Stromal cell of bone marrow (primary cell): ENCODE measurements around the gene CNNM4.
A peak's percentile ranks its signal among the peaks of the same experiment; 100 is the strongest.

ENCODE experiments used
- DNase-seq: peaks from one replicate; pipeline ENCODE4 v3.0.0-alpha.2; 2012; ENCODE audit warnings: low read depth

The CNNM4 gene

DNA sequence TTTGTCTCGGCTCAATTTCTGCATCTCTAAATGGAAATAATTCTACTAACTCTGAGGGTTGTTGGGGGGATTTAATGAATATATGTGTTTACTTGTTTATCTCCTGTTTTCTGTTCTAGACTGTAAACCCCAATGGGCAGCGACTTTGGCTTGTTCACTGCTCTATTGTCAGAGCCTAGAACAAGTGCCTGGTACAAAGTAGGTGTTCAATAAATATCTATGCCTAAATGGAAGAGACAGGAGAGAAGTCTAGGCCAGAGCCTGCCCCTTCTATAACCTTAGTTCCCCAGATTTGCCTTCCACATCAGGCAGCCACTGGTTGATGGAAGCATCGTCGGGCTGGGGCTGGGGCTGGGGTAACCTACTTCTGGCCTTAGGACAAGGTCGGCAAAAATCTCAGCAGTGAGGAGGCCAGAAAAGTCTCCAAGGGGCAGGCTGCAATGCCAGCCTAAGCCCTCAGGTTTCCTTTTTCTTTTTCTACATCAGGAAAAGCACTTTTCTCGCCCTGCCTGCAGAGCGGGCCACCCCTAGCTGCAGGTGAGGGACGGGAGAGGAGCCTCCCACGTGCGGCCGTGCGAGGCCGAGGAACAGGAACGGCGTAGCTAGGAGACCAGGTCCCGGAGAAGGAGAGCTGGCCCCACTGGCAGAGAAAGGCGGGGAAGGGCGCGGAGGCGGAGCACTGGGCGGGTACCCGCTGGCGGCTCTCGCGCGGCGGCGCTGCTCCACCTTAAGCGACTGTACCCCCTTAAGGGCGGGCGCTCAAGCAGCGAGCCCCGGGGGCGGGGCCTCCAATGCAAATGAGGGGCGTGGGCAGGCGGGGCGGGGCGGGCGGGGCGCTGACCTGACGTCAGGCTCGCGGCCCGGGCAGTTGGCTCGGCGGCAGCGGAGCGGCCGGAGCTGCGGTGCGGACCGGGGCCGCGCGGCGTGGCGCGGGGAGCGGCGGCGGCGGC, at the start of gene CNNM4:
Gene CNNM4, plus strand, starts transcription at position 867 of the 950 bp plus-strand sequence. CDS start 98 bp downstream, outside the sequence.
- DNase-seq: peak; percentile 82

DNA sequence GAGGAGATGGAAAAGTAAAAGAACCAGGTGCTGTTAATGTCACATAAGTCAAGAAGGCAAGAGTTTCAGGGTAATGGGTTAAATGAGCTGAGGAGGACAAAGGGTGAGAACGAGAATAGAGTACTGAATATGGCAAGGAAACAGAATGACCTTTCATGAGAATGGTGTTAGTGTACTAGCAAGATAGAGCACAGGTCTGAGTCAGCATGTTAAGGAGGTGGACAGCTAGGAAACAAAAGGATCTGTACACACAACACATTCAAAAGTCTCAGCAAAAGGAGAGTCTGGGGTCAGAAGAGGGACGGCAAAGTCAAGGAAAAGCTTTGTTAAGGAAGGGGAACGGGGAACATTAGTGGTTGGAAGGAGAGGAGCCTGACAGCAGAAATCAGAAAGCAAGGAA, 49.7 kb upstream of the CNNM4 start:
- no peak for DNase-seq

DNA sequence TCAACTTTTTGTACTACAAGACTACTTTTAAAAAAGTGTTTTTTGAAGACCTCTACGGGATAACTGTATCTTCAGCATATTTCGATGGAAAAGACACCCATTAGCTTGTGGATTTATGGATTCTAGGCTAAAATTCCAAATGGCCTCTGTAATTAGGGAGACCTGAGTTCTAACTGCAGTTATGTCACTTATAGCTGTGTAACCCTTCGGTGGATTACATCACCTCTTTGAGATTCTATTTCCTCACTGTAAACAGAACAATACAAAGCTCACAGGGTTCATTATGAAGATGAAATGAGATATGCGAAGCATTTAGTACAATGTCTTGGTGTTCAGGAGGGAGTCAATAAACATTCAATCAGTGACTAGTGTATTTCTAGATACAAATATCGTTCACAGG, 45.0 kb upstream of the CNNM4 start:
- DNase-seq: no peak

DNA sequence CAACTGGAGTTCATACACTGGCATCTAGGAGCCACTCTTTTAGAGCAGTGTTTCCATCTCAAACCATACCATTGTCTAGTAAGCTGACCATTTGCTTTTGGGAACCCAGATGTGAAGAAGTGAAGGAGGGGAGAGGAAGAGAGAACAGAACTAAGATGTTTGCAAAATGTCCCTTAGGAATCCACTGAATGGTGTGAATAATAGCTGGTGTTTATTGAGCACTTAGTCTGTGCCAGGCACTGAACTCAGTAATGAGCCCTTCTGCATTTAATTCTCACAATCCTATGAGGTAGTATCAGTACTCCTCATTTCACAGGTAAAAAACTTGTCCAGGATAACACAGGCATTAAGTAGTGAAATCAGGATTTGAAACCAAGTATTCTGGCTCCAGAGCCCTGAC, 44.3 kb upstream of the CNNM4 start:
- DNase-seq: no peak

DNA sequence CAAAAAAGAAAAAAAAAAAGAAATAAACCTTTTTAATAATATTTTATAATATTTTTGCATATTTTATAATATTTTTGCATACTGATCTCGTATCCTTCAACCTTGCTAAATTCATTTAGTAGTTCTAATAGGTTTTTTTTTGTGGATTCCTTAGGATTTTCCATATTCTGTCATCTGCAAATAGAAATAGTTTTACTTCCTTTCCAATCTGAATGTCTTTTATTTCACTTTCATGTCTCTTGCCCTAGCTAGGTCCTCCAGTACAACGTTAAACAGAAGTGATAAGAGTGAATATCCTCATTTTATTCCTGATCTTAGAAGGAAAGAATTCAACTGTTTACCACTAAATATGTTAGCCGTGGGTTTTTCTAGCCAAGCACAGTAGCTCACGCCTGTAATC, 34.6 kb upstream of the CNNM4 start:
- DNase-seq: no peak

DNA sequence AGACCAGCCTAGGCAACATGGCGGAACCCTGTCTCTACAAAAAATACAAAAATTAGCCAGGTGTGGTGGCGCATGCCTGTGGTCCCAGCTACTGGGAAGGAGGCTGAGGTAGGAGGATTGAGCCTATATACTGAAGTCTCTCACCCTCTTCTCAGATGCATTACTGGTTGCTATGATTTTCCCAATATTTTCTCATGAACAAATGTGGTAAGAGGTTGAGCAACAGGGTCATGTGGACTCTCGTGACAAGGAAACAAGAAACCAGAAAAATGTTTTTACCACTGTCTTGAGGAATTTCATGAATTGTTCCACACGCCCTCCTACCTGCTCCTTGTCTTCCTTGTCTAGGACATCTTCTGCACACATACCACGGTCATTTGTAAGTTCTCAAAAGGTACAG, 33.3 kb upstream of the CNNM4 start:
- DNase-seq: no peak

DNA sequence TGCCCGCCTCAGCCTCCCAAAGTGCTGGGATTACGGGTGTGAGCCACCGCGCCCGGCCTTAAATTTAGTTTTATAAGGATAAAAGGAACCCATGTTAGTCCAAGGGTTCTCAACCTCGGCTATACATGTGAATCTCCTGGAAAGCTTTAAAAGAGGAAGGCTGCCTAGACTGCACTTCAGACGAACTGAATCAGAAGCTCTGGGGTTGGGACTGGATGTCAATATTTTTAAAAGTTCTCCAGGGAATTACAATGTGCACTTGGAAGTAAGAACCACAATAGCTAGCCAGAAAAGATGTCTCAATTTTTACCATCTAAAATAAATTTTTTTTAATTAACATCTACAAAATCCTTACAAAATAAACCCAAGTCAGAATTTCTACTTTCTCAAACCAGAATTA, 31.0 kb upstream of the CNNM4 start:
- peak; percentile 25 for DNase-seq

DNA sequence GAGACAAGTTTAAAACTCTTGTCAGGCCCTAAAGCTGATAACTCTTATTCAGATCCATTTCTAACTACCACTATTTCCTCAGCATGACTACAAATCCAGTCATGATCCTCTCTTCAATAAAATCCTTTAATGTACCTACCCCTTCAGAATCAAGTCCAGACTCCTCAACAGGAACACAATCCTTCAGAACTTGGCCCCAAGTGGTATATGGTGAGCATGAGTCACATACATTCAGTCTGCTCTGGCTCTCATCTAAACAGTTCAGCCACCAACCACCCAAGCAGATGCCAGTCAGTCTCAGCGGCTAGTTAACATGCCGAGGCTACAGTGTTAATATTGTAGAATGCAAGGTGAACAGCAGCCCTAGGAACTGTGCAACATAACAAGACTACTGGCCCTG, 30.5 kb upstream of the CNNM4 start:
- peak; percentile 67 for DNase-seq

DNA sequence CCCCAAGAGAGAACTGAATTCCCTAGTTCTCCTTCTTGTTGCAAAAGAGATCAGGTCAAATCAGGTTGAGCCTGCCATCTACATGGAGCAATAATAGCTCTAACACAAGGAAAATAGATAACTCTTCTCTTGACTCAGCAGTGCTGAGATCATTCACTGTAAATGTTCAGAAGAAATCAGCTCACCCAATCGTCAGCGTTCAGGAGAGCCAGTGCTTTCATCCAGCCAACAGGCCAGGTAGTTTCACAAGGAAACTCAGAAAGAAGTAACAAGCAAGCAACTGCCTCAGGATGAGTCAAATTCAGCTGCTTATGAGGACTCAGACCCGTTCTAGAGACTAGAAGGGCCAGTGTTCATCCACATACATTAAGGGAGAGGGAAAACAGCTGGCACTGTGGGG, 26.8 kb upstream of the CNNM4 start:
- DNase-seq: no peak

DNA sequence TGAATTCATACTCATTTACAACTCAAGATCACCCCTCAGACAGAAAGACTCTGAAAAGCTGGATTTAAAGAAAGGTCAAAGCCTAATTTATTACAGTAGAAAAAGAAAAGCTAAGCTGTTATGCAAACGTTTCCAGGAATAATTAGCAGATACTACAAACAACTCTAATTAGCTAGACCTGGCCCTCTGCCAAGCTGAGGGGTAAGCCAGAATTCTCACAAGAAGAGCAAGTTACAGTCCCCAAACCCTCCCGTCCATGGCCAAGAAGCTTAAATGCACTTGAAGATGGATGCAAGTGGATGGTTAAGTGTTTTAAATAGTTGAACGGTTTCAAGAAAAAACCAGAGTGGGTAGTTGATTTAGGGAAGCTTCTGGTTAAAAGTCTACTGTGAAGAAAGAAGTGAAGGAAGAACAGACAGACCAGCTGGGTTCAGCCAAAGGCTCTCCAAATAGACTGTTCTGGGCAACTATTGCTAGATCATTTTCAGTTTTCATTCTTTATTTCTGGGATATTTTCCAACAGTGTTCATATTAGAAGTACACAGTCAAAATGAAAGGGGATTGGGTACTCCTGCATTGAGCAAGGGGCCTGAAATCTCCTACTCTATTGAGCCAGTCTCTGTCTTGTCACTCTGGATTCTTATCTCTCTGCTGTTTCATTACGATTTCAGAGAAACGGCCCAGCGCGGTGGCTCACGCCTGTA, 25.7 kb upstream of the CNNM4 start:
- no peak for DNase-seq

DNA sequence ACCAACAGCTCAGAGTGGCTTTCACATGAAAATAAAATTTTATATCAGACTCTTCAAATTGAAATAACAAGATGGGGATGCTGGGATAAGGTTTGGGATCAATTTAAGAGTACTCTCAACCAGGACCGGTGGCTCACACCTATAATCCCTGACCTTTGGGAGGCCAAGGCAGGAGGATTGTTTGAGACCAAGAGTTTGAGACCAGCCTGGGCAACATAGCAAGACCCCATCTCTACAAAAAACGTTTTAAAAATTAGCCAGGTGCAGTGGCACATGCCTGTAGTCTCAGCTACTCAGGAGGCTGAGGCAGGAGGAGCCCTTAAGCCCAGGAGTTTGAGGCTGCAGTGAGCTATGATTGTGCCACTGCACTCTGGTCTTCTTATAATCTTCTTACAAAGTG, 23.5 kb upstream of the CNNM4 start:
- DNase-seq: no peak

DNA sequence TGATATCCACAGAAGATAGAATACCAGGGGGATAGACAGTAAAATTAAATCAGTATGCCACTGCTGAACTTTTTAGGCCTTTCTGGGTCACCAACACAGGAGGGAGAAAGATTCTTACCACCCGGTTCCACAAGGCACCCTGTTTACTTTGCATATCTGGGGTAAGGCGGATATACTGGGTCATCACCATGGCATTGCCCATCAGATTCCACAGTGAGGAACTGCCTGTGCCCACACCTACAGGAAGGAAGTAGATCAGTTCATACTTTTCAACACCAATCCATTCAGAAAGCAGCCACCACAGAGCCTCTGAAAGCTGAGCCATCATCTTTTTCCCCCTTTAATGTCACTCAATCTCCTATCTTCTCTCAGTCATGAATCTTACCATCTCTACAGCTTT, 22.9 kb upstream of the CNNM4 start:
- no peak for DNase-seq

DNA sequence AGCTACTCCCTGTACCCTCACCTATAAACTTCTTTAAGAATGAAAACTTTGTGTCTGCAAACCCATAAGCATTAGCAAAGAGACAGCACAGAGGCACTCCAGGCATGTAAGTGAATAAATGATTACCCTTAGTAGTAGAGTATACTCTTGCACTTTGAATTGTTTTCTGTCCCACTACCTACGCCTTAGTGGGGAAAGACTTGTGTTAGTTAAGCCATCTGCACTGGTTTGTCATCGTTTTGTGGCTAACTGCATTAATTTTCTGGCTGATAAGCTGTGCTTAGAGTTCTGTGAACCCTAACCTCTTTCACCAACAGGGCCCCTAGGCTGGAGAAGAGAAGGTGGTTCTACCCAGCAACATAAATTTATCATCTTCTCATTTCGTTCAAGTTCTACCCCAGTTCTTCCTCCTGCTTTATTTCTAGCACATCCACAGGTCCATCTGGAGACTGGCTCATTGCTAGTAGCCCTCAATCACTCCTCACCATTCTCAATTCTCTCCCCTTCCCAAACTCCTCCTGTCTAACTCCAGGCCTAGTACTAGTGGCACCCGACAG, 21.5 kb upstream of the CNNM4 start:
- no peak for DNase-seq

DNA sequence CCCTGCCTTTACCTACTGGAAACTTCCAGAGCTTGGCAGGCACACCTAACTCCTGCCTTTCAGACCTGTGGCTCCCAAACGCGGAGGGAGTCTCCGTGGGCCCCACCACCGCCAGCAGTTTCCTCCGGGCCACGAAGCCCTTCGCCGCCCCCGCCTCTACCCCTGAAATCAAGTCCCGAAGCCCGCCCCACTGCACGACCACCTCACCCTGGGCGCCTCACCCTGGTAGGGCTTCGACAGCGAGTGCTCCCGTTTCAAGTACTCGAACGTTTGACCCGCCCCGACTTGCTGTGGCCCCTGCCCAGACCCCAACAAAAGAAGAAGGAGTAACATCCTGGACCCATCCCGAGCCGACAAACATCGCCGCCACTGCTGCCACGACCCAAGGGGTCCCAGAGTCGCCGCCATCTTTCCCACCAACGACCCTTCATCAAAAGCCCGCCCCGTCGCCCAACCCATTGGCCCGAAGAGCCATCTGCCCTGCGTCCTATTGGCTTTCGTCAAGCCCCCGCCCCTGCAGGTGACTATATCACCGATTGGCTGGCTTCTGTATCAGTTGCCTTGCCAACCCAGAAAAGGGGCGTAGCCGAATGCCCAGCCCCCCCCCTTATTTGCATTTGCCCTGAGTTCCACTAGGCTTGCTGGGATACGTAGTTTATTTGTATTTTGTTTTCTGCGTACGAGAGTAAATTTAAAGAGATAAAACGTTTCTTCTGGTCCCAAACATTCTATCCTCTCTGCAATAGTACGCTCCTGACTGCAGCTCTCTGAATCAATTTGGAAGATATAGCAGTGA, 20.9 kb upstream of the CNNM4 start, which contains the start of gene LMAN2L:
Gene LMAN2L, minus strand, starts transcription at position 432 of the 796 bp plus-strand sequence. Its CDS starts 24 bp downstream, at position 408.
- peak; percentile 97 for DNase-seq

DNA sequence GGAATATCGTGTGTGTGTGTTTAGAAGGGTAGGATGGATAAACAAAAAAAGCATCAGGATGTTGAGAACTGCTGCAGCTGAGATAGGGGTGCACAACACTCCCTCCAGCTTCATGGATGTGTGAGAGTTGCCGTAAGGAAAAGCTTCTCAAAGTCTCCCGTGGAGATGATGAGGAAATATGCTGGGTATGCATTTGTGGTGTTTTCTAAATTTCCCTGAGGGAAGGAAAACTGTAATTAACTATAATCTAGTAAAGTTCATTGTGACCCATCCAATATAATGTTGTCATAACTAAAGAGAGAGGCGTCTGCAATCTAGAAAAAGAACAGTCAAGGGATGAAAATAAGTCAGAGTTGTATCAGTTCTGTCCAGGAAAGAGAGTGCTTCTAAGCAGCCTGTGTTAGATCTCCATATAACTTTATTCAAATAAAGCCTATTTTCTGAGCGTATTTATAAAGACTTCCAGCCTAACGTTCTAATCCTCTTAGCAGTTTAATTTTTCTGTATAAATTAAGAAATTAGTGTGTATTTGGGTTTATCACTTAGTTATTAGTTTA, 13.6 kb upstream of the CNNM4 start:
- no peak for DNase-seq

DNA sequence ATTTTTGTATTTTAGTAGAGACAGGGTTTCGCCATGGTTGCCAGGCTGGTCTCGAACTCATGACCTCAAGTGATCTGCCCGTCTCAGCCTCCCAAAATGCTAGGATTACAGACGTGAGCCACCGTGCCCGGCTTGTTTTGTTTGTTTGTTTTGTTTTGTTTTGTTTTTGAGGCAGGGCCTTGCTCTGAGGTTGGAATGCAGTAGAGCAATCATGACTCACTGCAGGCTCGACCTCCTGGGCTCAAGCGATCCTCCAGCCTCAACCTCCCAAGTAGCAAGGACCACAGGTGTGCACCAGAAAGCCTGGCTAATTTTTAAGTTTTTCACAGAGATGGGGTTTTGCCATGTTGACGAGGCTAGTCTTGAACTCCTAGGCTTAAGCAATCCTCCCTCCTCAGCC, 8.9 kb upstream of the CNNM4 start:
- no peak for DNase-seq

DNA sequence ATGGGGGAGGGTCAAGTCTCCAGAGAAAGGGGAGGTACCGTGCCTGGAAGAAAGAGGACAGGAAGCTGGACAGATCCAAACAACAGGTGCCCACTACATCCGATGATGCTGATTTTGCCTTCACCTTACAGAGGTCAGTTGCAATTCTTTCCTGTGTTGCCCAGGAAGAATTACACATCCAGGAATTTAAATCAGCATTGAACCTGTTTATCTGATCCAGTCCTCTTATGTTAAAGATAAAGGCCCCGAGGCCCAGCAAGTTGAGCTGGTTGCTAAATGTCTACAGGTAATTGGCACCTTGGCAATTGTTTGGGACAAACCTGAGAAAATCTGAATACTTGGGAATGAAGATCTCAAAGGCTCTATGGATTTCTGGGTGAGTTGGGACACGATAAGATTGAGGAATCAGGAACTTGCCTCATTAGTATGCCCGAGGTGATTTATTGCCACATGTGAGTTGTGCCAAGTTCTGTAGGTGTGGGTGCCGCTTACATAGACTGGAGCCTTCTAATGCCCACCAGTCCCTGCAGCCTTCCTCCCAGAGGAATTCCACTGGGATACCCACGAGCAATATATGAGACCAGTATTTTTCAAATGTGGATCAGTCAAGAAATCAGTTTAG, 6.9 kb upstream of the CNNM4 start:
- no peak for DNase-seq

DNA sequence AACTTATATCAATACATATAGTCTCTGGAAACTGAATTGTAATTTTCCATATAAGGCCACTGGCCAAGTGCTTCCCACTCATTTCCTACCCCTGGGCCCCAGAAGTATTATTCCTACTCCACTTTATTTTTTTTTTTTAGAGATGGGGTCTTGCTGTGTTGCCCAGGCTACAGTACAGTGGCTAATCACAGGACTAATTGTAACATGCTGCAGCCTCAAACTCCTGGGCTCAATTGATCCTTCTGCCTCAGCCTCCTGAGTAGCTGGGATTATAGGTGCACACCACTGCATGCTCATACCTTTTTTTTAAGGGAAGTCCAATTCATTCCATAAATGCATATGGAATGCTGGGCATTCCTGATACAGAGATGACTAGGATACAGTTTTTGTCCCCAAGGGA, 6.4 kb upstream of the CNNM4 start:
- no peak for DNase-seq

DNA sequence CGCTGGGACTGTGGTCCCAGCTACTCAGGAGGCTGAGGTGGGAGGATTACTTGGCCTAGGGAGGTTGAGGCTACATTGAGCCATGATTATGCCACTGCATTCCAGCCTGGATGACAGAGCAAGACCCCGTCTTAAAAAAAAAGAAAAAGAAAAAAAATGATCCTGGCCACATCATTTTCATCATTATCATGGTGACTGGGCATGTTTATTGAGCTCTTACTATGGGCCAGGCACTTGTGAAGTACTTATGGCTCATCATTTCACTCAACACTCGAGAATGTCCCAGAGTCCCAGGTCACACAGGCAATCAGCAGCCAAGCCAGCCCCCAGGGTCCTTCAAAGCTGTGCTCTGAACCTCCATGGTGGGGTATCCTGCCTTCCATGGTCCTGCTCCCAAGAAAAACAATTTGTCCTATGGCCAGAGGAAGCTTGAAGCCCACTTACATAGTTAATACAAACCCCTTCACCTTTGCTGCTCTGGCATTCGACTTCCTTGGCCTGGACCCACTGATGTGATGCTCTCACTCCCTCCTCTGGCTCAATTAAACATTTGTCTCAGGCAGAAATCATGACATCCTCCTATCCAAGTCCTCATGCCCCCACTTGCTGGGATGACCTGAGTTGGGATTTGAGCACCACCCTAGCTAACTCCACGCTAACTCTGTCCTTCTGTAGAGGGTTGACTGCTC, 3.8 kb upstream of the CNNM4 start:
- DNase-seq: no peak

DNA sequence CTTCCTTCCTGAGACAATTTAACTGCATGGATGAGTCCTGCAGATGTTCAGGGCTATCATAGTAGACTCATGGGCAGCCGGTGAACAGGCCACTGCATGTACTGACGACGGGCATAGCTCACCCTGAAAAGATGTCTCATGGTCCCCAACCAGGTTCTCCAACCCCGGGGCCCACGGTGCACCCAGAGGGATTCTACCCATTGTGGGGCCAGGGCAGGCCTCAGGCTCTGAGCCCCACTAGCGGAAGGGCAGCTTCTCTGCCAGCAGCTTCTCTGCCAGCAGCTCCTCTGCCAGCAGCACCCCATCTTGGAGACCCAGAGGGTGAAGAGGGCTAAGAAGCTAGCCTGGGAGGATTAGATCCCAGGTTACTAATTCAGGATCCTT, 3.2 kb upstream of the CNNM4 start:
- DNase-seq: no peak

DNA sequence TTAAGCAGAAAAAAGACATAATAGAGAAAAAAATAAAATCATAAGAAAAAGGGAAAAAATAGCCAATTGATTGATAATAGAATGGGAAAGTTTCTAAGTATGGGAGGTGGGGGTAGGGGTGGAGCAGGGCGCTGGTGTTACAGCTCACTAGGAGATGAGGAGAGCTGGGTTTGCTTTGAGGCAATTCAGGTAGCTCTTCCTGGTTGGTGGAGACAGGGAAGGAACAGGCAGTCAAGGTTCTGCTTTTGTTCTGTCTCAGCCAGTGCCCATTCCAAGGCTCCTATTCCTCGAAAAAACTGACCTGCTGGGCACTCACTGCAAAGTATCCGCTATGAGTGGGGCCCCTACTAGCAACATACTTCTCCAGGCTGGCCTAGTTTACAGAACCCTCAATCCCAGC, 1.7 kb upstream of the CNNM4 start:
- no peak for DNase-seq
